H1 (cell line): ENCODE measurements around the gene AKR1B1. TPM values are rescaled to one million over a fixed set of nuclear protein-coding genes. Genes with fewer than 3 reads are reported as not detected.

Source experiments
- ATF3 ChIP-seq: IDR thresholded peaks from 2 replicates; pipeline ENCODE4 v1.6.1; 2011; ENCODE audit warnings: low read depth, mild to moderate bottlenecking, low read length; ENCODE audit not compliant: insufficient read depth
- BACH1 ChIP-seq: IDR thresholded peaks from 2 replicates; pipeline ENCODE4 v1.6.1; 2012; ENCODE audit warnings: low read length, improper control_type of control experiment
- CHD1 ChIP-seq: IDR thresholded peaks from 2 replicates; pipeline ENCODE4 v1.6.1; 2012; ENCODE audit warnings: low read depth, low read length, improper control_type of control experiment
- CREB1 ChIP-seq: IDR thresholded peaks from 2 replicates; pipeline ENCODE4 v1.6.1; 2012; ENCODE audit warnings: inconsistent platforms
- JUN ChIP-seq: IDR thresholded peaks from 2 replicates; pipeline ENCODE4 v1.6.1; 2011; ENCODE audit warnings: low read depth, mild to moderate bottlenecking, improper control_type of control experiment, low read length
- NANOG ChIP-seq: IDR thresholded peaks from 2 replicates; pipeline ENCODE4 v1.6.1; 2011; ENCODE audit warnings: low read length, low read depth, mild to moderate bottlenecking, inconsistent platforms; ENCODE audit not compliant: insufficient read depth, poor library complexity, severe bottlenecking
- RNF2 ChIP-seq: fragments of 200-900, 300-1000 bp; sonication (generic); IDR thresholded peaks from 2 replicates; pipeline ENCODE4 v1.7.1; 2016; ENCODE audit warnings: borderline replicate concordance, low read depth, mild to moderate bottlenecking, antibody characterized with exemption, low read length; ENCODE audit not compliant: poor library complexity, severe bottlenecking; ENCODE audit errors: missing control alignments
- SAP30 ChIP-seq: fragments of 300-600 bp; sonication (generic); IDR thresholded peaks from 2 replicates; pipeline ENCODE4 v1.7.1; 2012; ENCODE audit warnings: low read length, moderate library complexity, mild to moderate bottlenecking, inconsistent platforms; ENCODE audit not compliant: insufficient read depth, insufficient replicate concordance
- polyA plus RNA-seq, 7 experiments: library from polyadenylated mRNA; depleted of rRNA in 3 of 7; stranded (reverse) in 5 of 7; unstranded in 2 of 7; fragments of >200 nt in 5 of 7; fragments of 200-250 nt in 2 of 7; gene quantifications; 1 replicate in 5 of 7; 2 replicates in 1 of 7; 4 replicates in 1 of 7; pipeline versions ENCODE4 v1.2.1 to v1.2.3, GENCODE V29; 2011 to 2013; ENCODE audit warnings: missing spikeins in 2 of 7, mixed read lengths in 2 of 7
- total RNA-seq: library from RNA; stranded (reverse); fragmentation: NEBNext Ultra II Directional; extraction: Animal tissue kit (Norgen Biotek cat#: 25700); gene quantifications from 2 replicates; pipeline ENCODE4 v1.2.1, GENCODE V29; 2021

AKR1B1 gene
- total and polyA plus RNA-seq, 2 of the 8 experiments (the other 6 are each of a cell fraction or from before 2014, with no cell fraction given) = 195 to 273 TPM

GRCh38 chr7:134452419-134452838 lies 6.5 kb downstream of the AKR1B1 start (continued):
- TF ChIP-seq JUN (no peak), ATF3 (no peak), SAP30 (no peak), CREB1 (no peak), NANOG (no peak), CHD1 (no peak), RNF2 (no peak), BACH1 (no peak)
